Activated T-helper 17 cell treated with anti-CD3 and anti-CD28 coated beads, Interleukin-2, amount 50 U/mL, for 72 hours (primary cell): Measurements from ENCODE around the gene ARVCF. TPM values are rescaled to one million over a fixed set of nuclear protein-coding genes. Genes with fewer than 3 reads are reported as not detected.

Experiments
- ATAC-seq: fragments of 150-1000 bp; cut with Tn5 transposase; replicated peaks from 2 replicates; pipeline ENCODE4 v1.10.0; 2021; ENCODE audit warnings: mild to moderate bottlenecking, moderate library complexity
- H3K27ac Mint-ChIP-seq: one replicate; pipeline ENCODE4 v1.8.0; 2022; ENCODE audit warnings: mixed read lengths
- H3K27me3 Mint-ChIP-seq: one replicate; pipeline ENCODE4 v1.8.0; 2022; ENCODE audit warnings: mixed read lengths
- H3K36me3 Mint-ChIP-seq: one replicate; pipeline ENCODE4 v1.8.0; 2022; ENCODE audit warnings: low read depth, mild to moderate bottlenecking, mixed read lengths
- H3K4me1 Mint-ChIP-seq: one replicate; pipeline ENCODE4 v1.8.0; 2022; ENCODE audit warnings: mixed read lengths
- H3K4me3 Mint-ChIP-seq: one replicate; pipeline ENCODE4 v1.8.0; 2022; ENCODE audit warnings: mild to moderate bottlenecking, mixed read lengths
- H3K9me3 Mint-ChIP-seq: one replicate; pipeline ENCODE4 v1.8.0; 2022; ENCODE audit warnings: mixed read lengths
- total RNA-seq, 2 donors: library from RNA; stranded (reverse); gene quantifications; one replicate each; pipeline ENCODE4 v1.2.3, GENCODE V29; 2022

Gene ARVCF
- total RNA-seq, 2 donors from 2014 or later: 1.0 to 1.2 TPM

DNA sequence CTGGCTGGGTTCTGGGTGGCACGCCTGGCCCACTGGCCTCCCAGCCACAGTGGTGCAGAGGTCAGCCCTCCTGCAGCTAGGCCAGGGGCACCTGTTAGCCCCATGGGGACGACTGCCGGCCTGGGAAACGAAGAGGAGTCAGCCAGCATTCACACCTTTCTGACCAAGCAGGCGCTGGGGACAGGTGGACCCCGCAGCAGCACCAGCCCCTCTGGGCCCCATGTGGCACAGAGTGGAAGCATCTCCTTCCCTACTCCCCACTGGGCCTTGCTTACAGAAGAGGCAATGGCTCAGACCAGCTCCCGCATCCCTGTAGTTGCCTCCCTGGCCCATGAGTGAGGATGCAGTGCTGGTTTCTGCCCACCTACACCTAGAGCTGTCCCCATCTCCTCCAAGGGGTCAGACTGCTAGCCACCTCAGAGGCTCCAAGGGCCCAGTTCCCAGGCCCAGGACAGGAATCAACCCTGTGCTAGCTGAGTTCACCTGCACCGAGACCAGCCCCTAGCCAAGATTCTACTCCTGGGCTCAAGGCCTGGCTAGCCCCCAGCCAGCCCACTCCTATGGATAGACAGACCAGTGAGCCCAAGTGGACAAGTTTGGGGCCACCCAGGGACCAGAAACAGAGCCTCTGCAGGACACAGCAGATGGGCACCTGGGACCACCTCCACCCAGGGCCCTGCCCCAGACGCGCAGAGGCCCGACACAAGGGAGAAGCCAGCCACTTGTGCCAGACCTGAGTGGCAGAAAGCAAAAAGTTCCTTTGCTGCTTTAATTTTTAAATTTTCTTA, 47.3 kb downstream of the ARVCF start:
- no peaks in the 10 kb centered on the region for H3K9me3 Mint-ChIP-seq
- no peaks in the 10 kb centered on the region for H3K4me1 Mint-ChIP-seq
- no peak overlapping the region for H3K27ac Mint-ChIP-seq
- no peaks in the 10 kb centered on the region for H3K27me3 Mint-ChIP-seq
- ATAC-seq: no peak
- peaks cover 11% of the 10 kb centered on the region for H3K36me3 Mint-ChIP-seq
- H3K4me3 Mint-ChIP-seq: no peak overlapping the region

DNA sequence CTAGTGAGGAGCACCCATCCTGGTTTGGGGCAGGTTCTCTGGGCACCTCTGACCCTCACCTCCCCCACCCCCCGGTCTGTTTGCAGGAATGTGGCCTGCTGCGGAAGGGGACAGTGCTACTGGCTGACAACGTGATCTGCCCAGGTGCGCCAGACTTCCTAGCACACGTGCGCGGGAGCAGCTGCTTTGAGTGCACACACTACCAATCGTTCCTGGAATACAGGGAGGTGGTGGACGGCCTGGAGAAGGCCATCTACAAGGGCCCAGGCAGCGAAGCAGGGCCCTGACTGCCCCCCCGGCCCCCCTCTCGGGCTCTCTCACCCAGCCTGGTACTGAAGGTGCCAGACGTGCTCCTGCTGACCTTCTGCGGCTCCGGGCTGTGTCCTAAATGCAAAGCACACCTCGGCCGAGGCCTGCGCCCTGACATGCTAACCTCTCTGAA, 48.2 kb downstream of the ARVCF start:
- Mint-ChIP-seq H3K4me1 (no peaks in the 10 kb centered on the region), H3K4me3 (no peak overlapping the region), H3K36me3 (peaks cover 11% of the 10 kb centered on the region), H3K9me3 (no peaks in the 10 kb centered on the region), H3K27ac (no peak overlapping the region), H3K27me3 (no peaks in the 10 kb centered on the region)
- no peak for ATAC-seq

DNA sequence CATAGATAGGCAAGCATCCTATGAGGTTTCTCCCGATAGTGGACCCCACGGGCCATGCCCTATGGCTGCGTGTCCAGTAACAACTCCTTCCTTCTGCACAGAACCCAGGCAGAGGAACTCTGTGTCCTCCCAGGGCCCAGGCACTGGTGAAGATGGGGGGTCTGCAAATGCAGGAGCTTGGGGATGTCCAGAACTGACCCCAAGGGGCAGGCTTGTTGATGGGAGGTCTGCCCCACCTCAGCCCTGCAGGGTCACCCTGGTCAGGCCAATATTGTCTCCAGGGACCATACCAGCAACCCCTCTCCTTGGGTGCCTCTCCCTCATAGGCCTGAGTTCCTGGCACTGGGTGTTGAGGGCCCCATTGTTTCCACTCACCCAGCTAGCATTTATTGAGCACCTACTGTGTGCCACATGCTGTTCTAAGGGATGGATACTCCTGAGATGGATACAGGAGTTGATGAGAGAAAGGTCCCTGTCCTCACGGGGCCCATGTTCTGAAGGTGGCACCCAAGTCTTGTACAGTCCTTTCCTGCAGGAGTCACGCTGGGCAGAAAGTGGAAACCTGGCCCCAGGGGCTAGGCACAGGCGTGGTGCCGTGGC, 48.7 kb downstream of the ARVCF start:
- no peaks in the 10 kb centered on the region for H3K27me3 Mint-ChIP-seq
- no peak overlapping the region for H3K27ac Mint-ChIP-seq
- no peak for ATAC-seq
- H3K36me3 Mint-ChIP-seq: peaks cover 11% of the 10 kb centered on the region
- H3K4me3 Mint-ChIP-seq: no peak overlapping the region
- H3K9me3 Mint-ChIP-seq: no peaks in the 10 kb centered on the region
- H3K4me1 Mint-ChIP-seq: no peaks in the 10 kb centered on the region

DNA sequence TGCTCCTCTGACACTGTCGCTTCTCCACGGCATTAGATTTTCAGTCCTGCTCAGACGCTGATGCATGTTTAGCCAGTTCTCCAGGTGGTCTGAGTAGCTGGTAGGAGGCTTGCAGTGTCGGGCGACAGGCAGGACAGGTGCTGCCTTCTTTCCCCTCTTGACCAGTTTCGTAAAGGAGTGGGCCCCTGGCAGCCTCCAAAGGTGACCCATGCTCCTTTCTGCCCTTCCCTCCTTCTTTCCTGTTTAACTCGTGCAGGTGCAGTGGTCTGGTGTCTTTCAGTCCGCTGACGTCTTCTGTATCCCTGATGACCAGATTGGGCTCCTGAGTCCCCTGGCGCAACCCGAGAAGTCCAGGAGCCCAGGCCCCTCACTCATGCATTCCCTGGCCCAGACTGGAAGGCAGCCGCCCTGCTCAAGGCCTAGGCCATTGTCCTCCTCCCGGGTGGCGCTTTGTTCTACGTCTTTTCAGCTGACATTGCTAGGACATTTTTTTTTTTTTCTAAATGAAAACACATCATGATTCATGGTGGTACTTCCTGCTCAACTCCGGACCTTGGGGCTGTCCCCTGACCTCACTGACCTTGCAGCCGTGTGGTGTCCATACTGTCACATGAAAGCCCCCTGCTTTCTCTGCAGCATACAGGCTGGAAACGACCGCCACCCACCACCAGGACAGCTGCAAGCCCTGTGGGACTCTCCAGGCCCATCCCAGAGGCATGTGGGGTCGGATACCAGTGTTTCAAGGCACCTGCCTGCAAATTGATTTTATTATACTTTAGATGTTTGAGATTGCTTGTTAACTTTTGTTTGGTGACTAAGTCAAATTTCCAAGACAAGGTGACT, 49.5 kb downstream of the ARVCF start:
- H3K36me3 Mint-ChIP-seq: peaks cover 11% of the 10 kb centered on the region
- no peak for ATAC-seq
- no peaks in the 10 kb centered on the region for H3K4me1 Mint-ChIP-seq
- H3K27ac Mint-ChIP-seq: peak overlapping the region; percentile 59
- no peaks in the 10 kb centered on the region for H3K9me3 Mint-ChIP-seq
- no peak overlapping the region for H3K4me3 Mint-ChIP-seq
- H3K27me3 Mint-ChIP-seq: no peaks in the 10 kb centered on the region

DNA sequence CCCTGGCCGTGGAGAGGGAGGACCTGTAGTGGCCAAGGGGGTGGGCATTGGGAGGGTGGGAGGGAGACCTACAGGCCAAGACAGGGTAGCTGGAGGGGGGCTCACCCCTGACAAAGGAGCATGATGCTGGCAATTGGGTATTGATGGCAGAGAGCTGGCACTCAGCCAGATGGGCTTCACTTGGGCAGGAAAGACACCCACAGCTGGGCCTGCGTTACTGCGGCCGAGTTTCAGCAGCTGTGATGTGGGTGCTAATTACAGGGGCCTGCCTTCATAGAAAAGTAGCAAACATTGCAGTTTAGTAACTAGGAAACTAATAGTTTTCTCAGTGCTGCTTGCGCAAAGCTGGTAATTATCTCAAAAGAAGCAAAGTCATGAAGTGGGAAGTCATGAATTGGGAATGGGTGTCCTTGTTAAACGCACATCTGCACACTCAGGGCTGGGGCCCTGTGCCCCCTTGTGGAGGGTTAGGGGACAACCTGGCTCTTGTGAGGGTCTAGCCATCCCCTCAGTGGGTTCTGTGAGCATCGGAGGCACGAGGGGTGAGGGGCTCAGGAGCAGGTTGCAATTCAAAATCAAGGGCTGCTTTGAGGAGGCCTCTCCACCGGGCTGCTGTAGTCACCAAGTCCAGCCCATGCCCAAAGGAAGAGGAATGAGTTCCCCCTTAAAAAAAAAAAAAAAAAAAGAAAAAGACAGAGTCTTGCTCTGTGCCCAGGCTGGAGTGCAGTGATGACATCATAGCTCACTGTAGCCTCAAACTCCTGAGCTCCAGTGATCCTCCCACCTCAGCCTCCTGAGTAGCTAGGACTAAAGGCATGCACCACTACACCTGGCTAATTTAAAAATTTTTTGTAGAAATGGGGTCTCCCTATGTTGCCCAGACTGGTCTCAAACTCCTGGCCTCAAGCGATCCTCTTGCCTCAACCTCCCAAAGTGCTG, 50.6 kb downstream of the ARVCF start:
- H3K4me1 Mint-ChIP-seq: no peaks in the 10 kb centered on the region
- no peak overlapping the region for H3K4me3 Mint-ChIP-seq
- H3K27ac Mint-ChIP-seq: no peak overlapping the region
- peaks cover 11% of the 10 kb centered on the region for H3K36me3 Mint-ChIP-seq
- no peaks in the 10 kb centered on the region for H3K27me3 Mint-ChIP-seq
- H3K9me3 Mint-ChIP-seq: no peaks in the 10 kb centered on the region
- no peak for ATAC-seq

DNA sequence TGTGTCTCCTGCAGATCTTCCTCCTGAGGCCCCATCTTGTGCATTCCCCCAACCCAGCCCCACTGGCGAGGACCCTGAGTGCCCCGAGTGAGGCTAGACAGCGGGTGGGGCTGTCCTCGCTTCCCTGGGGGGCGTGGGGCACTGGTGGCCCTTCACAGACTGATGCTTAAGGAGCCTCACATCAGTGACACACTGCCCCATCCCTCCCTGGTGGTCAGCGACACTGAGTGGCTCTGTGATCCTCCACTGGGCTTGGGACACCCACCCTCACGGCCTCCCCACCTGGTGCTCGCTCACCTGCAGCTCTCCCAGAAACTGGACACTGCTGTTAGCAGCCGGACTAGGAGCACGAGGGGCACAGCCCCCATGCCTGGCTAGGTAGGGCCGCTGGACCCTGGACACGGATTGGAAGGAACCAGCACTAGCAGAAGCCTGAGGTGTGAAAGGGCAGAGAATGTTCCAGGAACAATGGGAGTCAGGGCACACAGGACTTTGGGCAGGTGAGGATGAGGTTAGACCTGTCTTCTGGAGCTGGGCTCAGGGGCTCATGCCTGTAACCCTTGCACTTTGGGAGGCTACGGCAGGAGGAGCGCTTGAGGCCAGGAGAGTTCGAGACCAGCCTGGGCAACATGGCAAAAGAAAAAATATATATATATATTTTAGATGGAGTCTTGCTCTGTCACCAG, 51.8 kb downstream of the ARVCF start:
- no peak for ATAC-seq
- Mint-ChIP-seq H3K27me3 (no peaks in the 10 kb centered on the region), H3K4me3 (no peak overlapping the region), H3K36me3 (peaks cover 11% of the 10 kb centered on the region), H3K4me1 (no peaks in the 10 kb centered on the region), H3K9me3 (no peaks in the 10 kb centered on the region), H3K27ac (no peak overlapping the region)

DNA sequence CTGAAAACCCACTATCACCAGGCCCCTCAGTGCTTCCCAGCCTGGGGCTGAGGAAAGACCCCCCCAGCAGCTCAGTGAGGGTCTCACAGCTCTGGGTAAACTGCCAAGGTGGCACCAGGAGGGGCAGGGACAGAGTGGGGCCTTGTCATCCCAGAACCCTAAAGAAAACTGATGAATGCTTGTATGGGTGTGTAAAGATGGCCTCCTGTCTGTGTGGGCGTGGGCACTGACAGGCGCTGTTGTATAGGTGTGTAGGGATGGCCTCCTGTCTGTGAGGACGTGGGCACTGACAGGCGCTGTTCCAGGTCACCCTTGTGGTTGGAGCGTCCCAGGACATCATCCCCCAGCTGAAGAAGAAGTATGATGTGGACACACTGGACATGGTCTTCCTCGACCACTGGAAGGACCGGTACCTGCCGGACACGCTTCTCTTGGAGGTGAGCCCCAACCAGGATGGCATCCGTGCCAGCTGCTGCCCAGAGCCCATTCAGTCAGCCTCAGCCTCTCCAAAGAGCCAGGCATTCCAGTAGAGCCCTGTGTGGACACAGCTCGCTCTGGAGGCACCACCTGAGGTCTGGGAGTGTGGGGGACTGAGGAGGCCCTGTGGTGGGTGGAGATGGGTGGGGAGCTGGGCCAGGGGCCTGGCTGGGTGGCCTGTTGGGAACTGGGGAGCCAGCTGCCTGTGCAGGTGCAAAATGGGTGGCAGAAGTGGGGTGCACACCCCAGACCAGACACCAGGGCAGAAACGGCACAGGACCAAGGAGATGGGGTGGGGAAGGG, 52.6 kb downstream of the ARVCF start:
- no peak for ATAC-seq
- H3K27me3 Mint-ChIP-seq: no peaks in the 10 kb centered on the region
- peaks cover 11% of the 10 kb centered on the region for H3K36me3 Mint-ChIP-seq
- H3K4me3 Mint-ChIP-seq: no peak overlapping the region
- H3K27ac Mint-ChIP-seq: no peak overlapping the region
- no peaks in the 10 kb centered on the region for H3K9me3 Mint-ChIP-seq
- no peaks in the 10 kb centered on the region for H3K4me1 Mint-ChIP-seq

DNA sequence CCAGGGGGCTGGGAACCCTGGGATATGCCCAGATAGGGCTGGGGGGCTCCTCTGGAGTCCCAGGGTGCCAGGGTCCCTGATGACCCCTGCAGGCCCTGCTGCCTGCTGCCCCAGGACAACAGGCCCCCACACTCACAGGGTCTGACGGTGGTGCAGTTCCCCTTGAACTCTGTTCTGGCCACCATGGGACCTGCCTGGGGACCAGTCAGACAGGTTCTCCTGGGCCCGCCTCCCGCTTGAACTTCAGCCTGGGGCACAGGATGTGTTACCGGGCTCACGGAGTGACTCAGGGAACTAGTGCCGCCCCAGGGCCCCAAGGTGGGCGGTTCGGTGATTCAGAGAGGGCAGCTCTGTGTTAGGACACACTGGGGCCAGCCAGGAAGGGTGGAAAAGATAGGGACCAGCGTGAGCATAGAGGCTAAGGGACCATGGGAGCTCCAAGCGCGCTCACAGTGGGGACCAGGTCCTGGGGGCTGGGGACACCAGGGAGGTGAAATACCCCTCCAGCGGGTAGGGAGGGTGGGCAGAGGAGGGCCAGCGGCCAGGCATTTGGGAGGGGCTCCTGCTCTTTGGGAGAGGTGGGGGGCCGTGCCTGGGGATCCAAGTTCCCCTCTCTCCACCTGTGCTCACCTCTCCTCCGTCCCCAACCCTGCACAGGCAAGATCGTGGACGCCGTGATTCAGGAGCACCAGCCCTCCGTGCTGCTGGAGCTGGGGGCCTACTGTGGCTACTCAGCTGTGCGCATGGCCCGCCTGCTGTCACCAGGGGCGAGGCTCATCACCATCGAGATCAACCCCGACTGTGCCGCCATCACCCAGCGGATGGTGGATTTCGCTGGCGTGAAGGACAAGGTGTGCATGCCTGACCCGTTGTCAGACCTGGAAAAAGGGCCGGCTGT, 53.5 kb downstream of the ARVCF start:
- H3K4me3 Mint-ChIP-seq: no peak overlapping the region
- H3K4me1 Mint-ChIP-seq: no peaks in the 10 kb centered on the region
- H3K27me3 Mint-ChIP-seq: no peaks in the 10 kb centered on the region
- peaks cover 11% of the 10 kb centered on the region for H3K36me3 Mint-ChIP-seq
- H3K27ac Mint-ChIP-seq: no peak overlapping the region
- no peaks in the 10 kb centered on the region for H3K9me3 Mint-ChIP-seq
- ATAC-seq: peak; percentile 29

DNA sequence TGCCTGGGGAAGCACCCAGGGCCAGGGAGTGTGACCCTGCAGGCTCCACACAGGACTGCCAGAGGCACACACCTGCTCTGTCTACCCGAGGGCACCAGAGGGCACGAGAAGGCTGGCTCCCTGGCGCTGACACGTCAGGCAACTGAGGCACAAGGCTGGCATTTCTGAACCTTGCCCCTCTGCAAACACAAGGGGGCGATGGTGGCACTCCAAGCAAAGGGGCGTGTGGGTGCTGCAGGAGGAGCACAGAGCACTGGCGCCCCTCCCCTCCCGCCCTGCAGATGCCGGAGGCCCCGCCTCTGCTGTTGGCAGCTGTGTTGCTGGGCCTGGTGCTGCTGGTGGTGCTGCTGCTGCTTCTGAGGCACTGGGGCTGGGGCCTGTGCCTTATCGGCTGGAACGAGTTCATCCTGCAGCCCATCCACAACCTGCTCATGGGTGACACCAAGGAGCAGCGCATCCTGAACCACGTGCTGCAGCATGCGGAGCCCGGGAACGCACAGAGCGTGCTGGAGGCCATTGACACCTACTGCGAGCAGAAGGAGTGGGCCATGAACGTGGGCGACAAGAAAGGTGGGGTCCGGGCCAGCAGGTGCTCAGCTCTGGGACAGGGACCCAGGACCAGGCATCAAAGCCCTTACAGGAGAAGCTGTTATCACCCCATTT, 54.2 kb downstream of the ARVCF start:
- ATAC-seq: peak; percentile 71
- Mint-ChIP-seq H3K27me3 (no peaks in the 10 kb centered on the region), H3K9me3 (no peaks in the 10 kb centered on the region), H3K36me3 (peaks cover 5% of the 10 kb centered on the region), H3K27ac (no peak overlapping the region), H3K4me3 (no peak overlapping the region), H3K4me1 (no peaks in the 10 kb centered on the region)

DNA sequence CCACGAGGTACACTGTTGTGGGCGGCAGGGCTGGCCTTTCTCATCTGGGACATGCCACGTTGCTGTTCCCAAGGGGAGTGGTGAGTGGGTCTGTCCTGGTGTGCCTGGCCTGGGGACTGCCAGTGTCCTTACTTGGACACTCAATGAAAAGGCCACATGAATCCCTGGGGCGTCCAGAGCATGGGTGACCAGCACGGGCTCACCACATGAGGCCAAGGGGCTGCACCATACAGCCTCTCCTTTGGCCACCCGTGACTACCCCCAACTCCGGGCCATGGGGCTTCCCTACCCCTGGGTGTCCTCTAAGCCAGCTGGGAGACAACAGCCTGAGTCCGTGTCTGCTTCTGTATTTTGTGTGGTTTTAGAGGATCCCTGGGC, 54.8 kb downstream of the ARVCF start:
- H3K27me3 Mint-ChIP-seq: no peaks in the 10 kb centered on the region
- H3K9me3 Mint-ChIP-seq: no peaks in the 10 kb centered on the region
- no peaks in the 10 kb centered on the region for H3K36me3 Mint-ChIP-seq
- ATAC-seq: no peak
- no peak overlapping the region for H3K27ac Mint-ChIP-seq
- H3K4me1 Mint-ChIP-seq: no peaks in the 10 kb centered on the region
- no peak overlapping the region for H3K4me3 Mint-ChIP-seq

DNA sequence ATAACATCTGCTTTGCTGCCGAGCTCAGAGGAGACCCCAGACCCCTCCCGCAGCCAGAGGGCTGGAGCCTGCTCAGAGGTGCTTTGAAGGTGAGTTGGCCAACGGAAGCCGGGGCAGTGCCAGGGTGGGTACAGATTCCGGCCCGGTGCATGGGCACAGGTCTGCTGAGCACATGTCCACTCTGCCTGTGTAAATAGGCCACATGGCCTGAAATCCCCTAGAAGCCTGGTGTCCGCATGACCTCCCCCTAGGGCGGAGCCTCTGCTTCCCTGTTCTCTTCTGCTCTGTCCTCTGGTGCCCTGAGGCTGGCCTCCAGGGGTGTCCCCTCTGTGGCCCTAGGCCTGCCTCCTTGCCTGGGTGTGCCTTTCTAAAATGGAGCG, 55.4 kb downstream of the ARVCF start:
- Mint-ChIP-seq H3K4me1 (no peaks in the 10 kb centered on the region), H3K27me3 (no peaks in the 10 kb centered on the region), H3K4me3 (no peak overlapping the region), H3K36me3 (no peaks in the 10 kb centered on the region), H3K27ac (no peak overlapping the region), H3K9me3 (no peaks in the 10 kb centered on the region)
- ATAC-seq: no peak
